Measurements from ENCODE around the gene B3GNT9. TPM values are rescaled to one million over a fixed set of nuclear protein-coding genes. Genes with fewer than 3 reads are reported as not detected.

The B3GNT9 gene
- total RNA-seq, 1 experiment from 2014 or later = 11.5 TPM

- Histone ChIP-seq H3K27ac (ENCODE audit: low read depth, low read length, poor library complexity, severe bottlenecking) (no peak within 1 kb of the TSS), H3K4me3 (ENCODE audit: low read depth, low read length, poor library complexity, severe bottlenecking) (no peak within 1 kb of the TSS)
- CTCF ChIA-PET = no interaction called here
Measured at GRCh38 chr16:67199011-67199807, 48.4 kb upstream of the B3GNT9 start, which contains the start of gene ELMO3. Gene ELMO3 (plus strand): TSS chr16:67199131. CDS start chr16:67199327, 196 bp downstream.

GRCh38 chr16:67198238-67198734 is 47.5 kb upstream of the B3GNT9 start:
- no peaks in the 10 kb centered on the region for H3K9me3 ChIP-seq (ENCODE audit: low read depth, low read length, poor library complexity, severe bottlenecking)
- H3K27me3 ChIP-seq (replicated peaks; ENCODE audit: insufficient read depth, low read depth, low read length, poor library complexity) = no peaks in the 10 kb centered on the region
- CTCF ChIA-PET = interaction anchor here (0.6 to 0.9 kb wide), 3 partner anchors 13 to 230 kb away, joined by 3 to 4 read pairs (median 3); no protein-coding TSS in a partner anchor
- no TSS peak for BruUV-seq (replicated peaks)
- H3K4me1 ChIP-seq (ENCODE audit: insufficient read depth, low read length, poor library complexity, severe bottlenecking) = peaks cover 8% of the 10 kb centered on the region
- POLR2A ChIA-PET (ENCODE audit: low non-redundant PET) = interaction anchor here (0.5 kb wide), 1 partner anchor 127 kb away, joined by 3 read pairs; no protein-coding TSS in a partner anchor
- no peak overlapping the region for H3K27ac ChIP-seq (ENCODE audit: low read depth, low read length, poor library complexity, severe bottlenecking)
- intact Hi-C loops (cut with micrococcal nuclease; ENCODE audit: unreplicated experiment) = no loop called here
- H3K36me3 ChIP-seq (ENCODE audit: insufficient read depth, low read length, poor library complexity, severe bottlenecking) = peaks cover 68% of the 10 kb centered on the region
- TF ChIP-seq EZH2 (IDR thresholded peaks at IDR 0.05; ENCODE audit: borderline replicate concordance, low read depth, low read length, poor library complexity, severe bottlenecking) (no peak), CTCF (conservative IDR thresholded peaks at IDR 0.05; ENCODE audit: low read depth, low read length) (peak; percentile 83)
- DNase-seq (ENCODE audit: low spot score) = peak; percentile 76
- H3K4me3 ChIP-seq (ENCODE audit: low read depth, low read length, poor library complexity, severe bottlenecking) = no peak overlapping the region

More at GRCh38 chr16:67199011-67199807, 48.4 kb upstream of the B3GNT9 start, which contains the start of gene ELMO3:
- intact Hi-C loops (cut with micrococcal nuclease; ENCODE audit: unreplicated experiment) = no loop called here
- Histone ChIP-seq H3K9me3 (ENCODE audit: low read depth, low read length, poor library complexity, severe bottlenecking) (no peaks in the 10 kb centered on the region), H3K4me1 (ENCODE audit: insufficient read depth, low read length, poor library complexity, severe bottlenecking) (no peaks in the 10 kb centered on the region), H3K27me3 (replicated peaks; ENCODE audit: insufficient read depth, low read depth, low read length, poor library complexity) (no peaks in the 10 kb centered on the region), H3K36me3 (ENCODE audit: insufficient read depth, low read length, poor library complexity, severe bottlenecking) (peaks cover 61% of the 10 kb centered on the region)
- POLR2A ChIA-PET (ENCODE audit: low non-redundant PET) = interaction anchor here (0.6 kb wide), 1 partner anchor 172 kb away, joined by 3 read pairs; no protein-coding TSS in a partner anchor
- TF ChIP-seq EZH2 (IDR thresholded peaks at IDR 0.05; ENCODE audit: borderline replicate concordance, low read depth, low read length, poor library complexity, severe bottlenecking) = no peak
- TF ChIP-seq CTCF (conservative IDR thresholded peaks at IDR 0.05; ENCODE audit: low read depth, low read length) = no peak; the same call in 1 of the 2 replicates
- no peak for DNase-seq (ENCODE audit: low spot score)
- BruUV-seq (replicated peaks) = no TSS peak

- ChIA-PET POLR2A (ENCODE audit: low non-redundant PET) (interaction anchor here (0.5 kb wide), 1 partner anchor 126 kb away, joined by 3 read pairs; no protein-coding TSS in a partner anchor), CTCF (interaction anchor here (0.7 to 0.9 kb wide), 2 partner anchors 67 to 230 kb away, joined by 3 to 4 read pairs; no protein-coding TSS in a partner anchor)
- no peaks in the 10 kb centered on the region for H3K9me3 ChIP-seq (ENCODE audit: low read depth, low read length, poor library complexity, severe bottlenecking)
- no TSS peak for BruUV-seq (replicated peaks)
- DNase-seq (ENCODE audit: low spot score) = no peak
- H3K27me3 ChIP-seq (replicated peaks; ENCODE audit: insufficient read depth, low read depth, low read length, poor library complexity) = no peaks in the 10 kb centered on the region
- no peak overlapping the region for H3K27ac ChIP-seq (ENCODE audit: low read depth, low read length, poor library complexity, severe bottlenecking)
- H3K36me3 ChIP-seq (ENCODE audit: insufficient read depth, low read length, poor library complexity, severe bottlenecking) = peaks cover 67% of the 10 kb centered on the region
- peaks cover 13% of the 10 kb centered on the region for H3K4me1 ChIP-seq (ENCODE audit: insufficient read depth, low read length, poor library complexity, severe bottlenecking)
- no peak overlapping the region for H3K4me3 ChIP-seq (ENCODE audit: low read depth, low read length, poor library complexity, severe bottlenecking)
- TF ChIP-seq CTCF (conservative IDR thresholded peaks at IDR 0.05; ENCODE audit: low read depth, low read length) (no peak), EZH2 (IDR thresholded peaks at IDR 0.05; ENCODE audit: borderline replicate concordance, low read depth, low read length, poor library complexity, severe bottlenecking) (no peak)
- intact Hi-C loops (cut with micrococcal nuclease; ENCODE audit: unreplicated experiment) = no loop called here
Measured at GRCh38 chr16:67197704-67198103, 46.9 kb upstream of the B3GNT9 start.

Data from A673 (cell line).